Activated CD4-positive, alpha-beta T cell treated with anti-CD3 and anti-CD28 coated beads, Interleukin-2, Interleukin-6, amounts not matched to agents 100 ng/mL and 50 ng/mL, durations not matched to agents 16 hours and 8 hours (primary cell): ENCODE results near the gene PLD1.
A peak's percentile ranks its signal among the peaks of the same experiment; 100 is the strongest.
"Not testable (repeated sequence)": the region's sequence is repeated elsewhere in the genome, so short reads cannot be mapped to it uniquely, and the experiment has no call there.

Experiments
- DNase-seq: peaks from one replicate; pipeline ENCODE4 v3.0.0-alpha.2; 2020

The PLD1 gene

GRCh38 chr3:171648069-171648468 is 162.2 kb downstream of the PLD1 start:
- no peak for DNase-seq

- DNase-seq, result peak; percentile 25
Measured at GRCh38 chr3:171646357-171647133, 163.7 kb downstream of the PLD1 start.

- no peak for DNase-seq
Measured at GRCh38 chr3:171644681-171645080, 165.6 kb downstream of the PLD1 start.

GRCh38 chr3:171643681-171644080 is 166.6 kb downstream of the PLD1 start:
- no peak for DNase-seq

GRCh38 chr3:171643033-171643432 is 167.2 kb downstream of the PLD1 start:
- no peak for DNase-seq

GRCh38 chr3:171640520-171641412 is 169.5 kb downstream of the PLD1 start:
- no peak for DNase-seq

- DNase-seq, result no peak
Measured at GRCh38 chr3:171636666-171637065, 173.6 kb downstream of the PLD1 start.

- no peak for DNase-seq
Measured at GRCh38 chr3:171632766-171633165, 177.5 kb downstream of the PLD1 start.

GRCh38 chr3:171626799-171627198 is 183.5 kb downstream of the PLD1 start:
- DNase-seq, result not testable (repeated sequence)

- no peak for DNase-seq
Measured at GRCh38 chr3:171622126-171622525, 188.2 kb downstream of the PLD1 start.

- no peak for DNase-seq
Measured at GRCh38 chr3:171620825-171621434, 189.4 kb downstream of the PLD1 start.

GRCh38 chr3:171616798-171617197 is 193.5 kb downstream of the PLD1 start:
- DNase-seq, result no peak

GRCh38 chr3:171615686-171616085 is 194.6 kb downstream of the PLD1 start:
- no peak for DNase-seq

- no peak for DNase-seq
Measured at GRCh38 chr3:171615281-171615680, 195.0 kb downstream of the PLD1 start.

GRCh38 chr3:171614318-171614921 is 195.9 kb downstream of the PLD1 start:
- DNase-seq, result peak; percentile 14

- DNase-seq, result no peak
Measured at GRCh38 chr3:171607452-171607851, 202.8 kb downstream of the PLD1 start.

GRCh38 chr3:171606151-171606751 is 204.0 kb downstream of the PLD1 start:
- no peak for DNase-seq

- no peak for DNase-seq
Measured at GRCh38 chr3:171604370-171604769, 205.9 kb downstream of the PLD1 start.

- no peak for DNase-seq
Measured at GRCh38 chr3:171602072-171602471, 208.2 kb downstream of the PLD1 start.

- no peak for DNase-seq
Measured at GRCh38 chr3:171600030-171600429, 210.3 kb downstream of the PLD1 start.

GRCh38 chr3:171598990-171599389 is 211.3 kb downstream of the PLD1 start:
- DNase-seq, result no peak

- DNase-seq, result no peak
Measured at GRCh38 chr3:171592786-171593185, 217.5 kb downstream of the PLD1 start.

- no peak for DNase-seq
Measured at GRCh38 chr3:171591070-171591469, 219.2 kb downstream of the PLD1 start.
